ENCODE measurements around the gene FGF21.
"Not testable (repeated sequence)": the region's sequence is repeated elsewhere in the genome, so short reads cannot be mapped to it uniquely, and the experiment has no call there.

The FGF21 gene

GRCh38 chr19:48752496-48753365 is 2.6 kb upstream of the FGF21 start, which contains the start of gene FUT1:
FUT1 (minus strand) TSS chr19:48752641; CDS start chr19:48751281, 1,360 bp downstream.
- peak in 2 of 3 donors; percentile 31 to 62 for DNase-seq

GRCh38 chr19:48755787-48756186 is 463 bp downstream of the FGF21 start:
- no peak for DNase-seq

- no peak for DNase-seq
Measured at GRCh38 chr19:48756212-48756611, 888 bp downstream of the FGF21 start.

- no peak for DNase-seq
Measured at GRCh38 chr19:48756686-48757085, 1.4 kb downstream of the FGF21 start.

GRCh38 chr19:48757089-48757675 is 1.9 kb downstream of the FGF21 start:
- DNase-seq = no peak

- DNase-seq = no peak
Measured at GRCh38 chr19:48757741-48758144, 2.4 kb downstream of the FGF21 start.

GRCh38 chr19:48760504-48761205 is 5.3 kb downstream of the FGF21 start:
- peak; percentile 19 to 54 (median 44) for DNase-seq

GRCh38 chr19:48765816-48766215 is 10.5 kb downstream of the FGF21 start:
- not testable (repeated sequence) for DNase-seq

GRCh38 chr19:48768171-48768753 is 12.9 kb downstream of the FGF21 start:
- not testable (repeated sequence) for DNase-seq

- DNase-seq = peak; percentile 31 to 55 (median 54)
Measured at GRCh38 chr19:48768994-48769713, 13.8 kb downstream of the FGF21 start.

GRCh38 chr19:48770266-48770665 is 14.9 kb downstream of the FGF21 start:
- no peak for DNase-seq

- DNase-seq = no peak
Measured at GRCh38 chr19:48770734-48771472, 15.6 kb downstream of the FGF21 start.

- no peak for DNase-seq
Measured at GRCh38 chr19:48772503-48772953, 17.2 kb downstream of the FGF21 start.

- DNase-seq = no peak
Measured at GRCh38 chr19:48777139-48777538, 21.8 kb downstream of the FGF21 start.

- no peak for DNase-seq
Measured at GRCh38 chr19:48777720-48778119, 22.4 kb downstream of the FGF21 start.

GRCh38 chr19:48779636-48780035 is 24.3 kb downstream of the FGF21 start:
- no peak for DNase-seq

GRCh38 chr19:48780631-48781391 is 25.5 kb downstream of the FGF21 start:
- peak; percentile 90 to 92 (median 91) for DNase-seq

- no peak for DNase-seq
Measured at GRCh38 chr19:48784527-48784926, 29.2 kb downstream of the FGF21 start.

- not testable (repeated sequence) for DNase-seq
Measured at GRCh38 chr19:48786422-48786821, 31.1 kb downstream of the FGF21 start.

GRCh38 chr19:48787331-48787730 is 32.0 kb downstream of the FGF21 start:
- DNase-seq = not testable (repeated sequence)

GRCh38 chr19:48793271-48793670 is 37.9 kb downstream of the FGF21 start:
- DNase-seq = no peak

Measured in suppressor macrophage treated with lipopolysaccharide for 1 hour (primary cell).